Peyer's patch (tissue), 4 donors: ENCODE measurements around the gene CFAP97D2. TPM values are rescaled to one million over a fixed set of nuclear protein-coding genes. Genes with fewer than 3 reads are reported as not detected.

Experiments used
- DNase-seq, 3 donors: peaks; one replicate each; pipeline ENCODE4 v3.0.0-alpha.2; 2017 to 2019
- H3K27ac ChIP-seq, 4 donors: fragments of 200-600 bp; sonication (generic); one replicate each; pipeline ENCODE4 v1.5.1; 2016 to 2019
- H3K27me3 ChIP-seq, 2 donors: fragments of 200-600 bp; sonication (generic); one replicate each; pipeline ENCODE4 v1.5.1; 2019
- H3K36me3 ChIP-seq, 3 donors: fragments of 200-600 bp; sonication (generic); one replicate each; pipeline ENCODE4 v1.5.1; 2016 to 2019
- H3K4me1 ChIP-seq, 4 donors: fragments of 200-600 bp; sonication (generic); one replicate each; pipeline ENCODE4 v1.5.1; 2016 to 2019
- H3K4me3 ChIP-seq, 4 donors: fragments of 200-600 bp; sonication (generic); 1 replicate in 3 of 4; 2 replicates in 1 of 4; pipeline ENCODE4 v1.5.1; 2016 to 2019; ENCODE audit warnings: mild to moderate bottlenecking in 1 of 4
- H3K9me3 ChIP-seq, 4 donors: fragments of 200-600 bp; sonication (generic); one replicate each; pipeline ENCODE4 v1.5.1; 2016 to 2019; ENCODE audit warnings: mild to moderate bottlenecking in 1 of 4
- CTCF ChIP-seq, 6 experiments: fragments of 450-650 bp in 4 of 6; fragments of 200-600 bp in 2 of 6; sonication (generic) in 1 of 6; IDR thresholded peaks; one replicate each; pipeline ENCODE4 v1.5.1; 2017 to 2019; ENCODE audit warnings: antibody characterized with exemption in 6 of 6, mild to moderate bottlenecking in 3 of 6, moderate library complexity in 1 of 6
- POLR2A ChIP-seq, 2 donors: fragments of 450-650 bp; IDR thresholded peaks; one replicate each; pipeline ENCODE4 v1.5.1; 2017; ENCODE audit warnings: antibody characterized with exemption in 2 of 2, mild to moderate bottlenecking in 2 of 2, moderate library complexity in 2 of 2
- small RNA-seq, 2 donors: library from RNA; depleted of rRNA; stranded (forward); fragments of <200 nt; gene quantifications; one replicate each; pipeline ENCODE3, GENCODE V24; 2016
- total RNA-seq, 4 donors: library from RNA; depleted of rRNA; stranded (reverse); fragments of >200 nt; gene quantifications; one replicate each; pipeline ENCODE4 v1.1.0, GENCODE V29; 2016

Gene CFAP97D2
- total RNA-seq, 4 donors from 2014 or later = not detected

GRCh38 chr13:114268344-114269280 lies 89.6 kb downstream of the CFAP97D2 start:
- no peak for TF ChIP-seq CTCF (IDR thresholded peaks at IDR 0.05)
- no peak for TF ChIP-seq POLR2A (IDR thresholded peaks at IDR 0.05)
- Histone ChIP-seq H3K27ac (no peak overlapping the region), H3K4me1 (no peaks in the 10 kb centered on the region), H3K4me3 (no peak overlapping the region), H3K9me3 (no peaks in the 10 kb centered on the region), H3K27me3 (no peaks in the 10 kb centered on the region), H3K36me3 (peaks cover 0 to 76% (median 0%) of the 10 kb centered on the region in 3 donors)
- no peak for DNase-seq

GRCh38 chr13:114269281-114269770 lies 90.3 kb downstream of the CFAP97D2 start:
- H3K36me3 ChIP-seq = peaks cover 0 to 76% (median 0%) of the 10 kb centered on the region in 3 donors
- no peaks in the 10 kb centered on the region for H3K27me3 ChIP-seq
- no peak for TF ChIP-seq POLR2A (IDR thresholded peaks at IDR 0.05)
- no peak overlapping the region for H3K27ac ChIP-seq
- no peak for DNase-seq
- no peaks in the 10 kb centered on the region for H3K4me1 ChIP-seq
- H3K4me3 ChIP-seq = no peak overlapping the region
- no peaks in the 10 kb centered on the region for H3K9me3 ChIP-seq

Small RNA genes lying within 50 kb of the gene (small RNA-seq; reads per million reads assigned to genes)
- 0 reads per million in 2 donors for gene MIR548AR

Other genes starting within 250 kb of the CFAP97D2 start
- under 1 TPM in 2 of 4 donors, not detected in 2; 0.35 to 0.83 TPM for gene C13orf46, start 205.2 kb upstream of the CFAP97D2 start, total RNA-seq
- gene RASA3, start 46.6 kb upstream of the CFAP97D2 start, total RNA-seq = 10 to 100 TPM in 1 of 4 donors, 1 to 10 TPM in 3; 3.5 to 41.3 (median 6.9) TPM
- 100 to 1,000 TPM in 1 of 4 donors, 10 to 100 TPM in 3; 50.1 to 149 (median 69.7) TPM for gene CDC16, start 55.6 kb downstream of the CFAP97D2 start, total RNA-seq
- gene UPF3A, start 102.3 kb downstream of the CFAP97D2 start, total RNA-seq = 10 to 100 TPM; 28.9 to 85.8 (median 33.4) TPM
- 10 to 100 TPM in 3 of 4 donors, 1 to 10 TPM in 1; 8.5 to 19.6 (median 15.5) TPM for gene CHAMP1, start 135.2 kb downstream of the CFAP97D2 start, total RNA-seq